Peyer's patch (tissue), 4 donors: Measurements from ENCODE around the gene KDM5C. TPM values are rescaled to one million over a fixed set of nuclear protein-coding genes. Genes with fewer than 3 reads are reported as not detected.

Experiments used
- DNase-seq, 3 donors: peaks; one replicate each; pipeline ENCODE4 v3.0.0-alpha.2; 2017 to 2019
- H3K27ac ChIP-seq, 4 donors: fragments of 200-600 bp; sonication (generic); one replicate each; pipeline ENCODE4 v1.5.1; 2016 to 2019
- H3K27me3 ChIP-seq, 2 donors: fragments of 200-600 bp; sonication (generic); one replicate each; pipeline ENCODE4 v1.5.1; 2019
- H3K36me3 ChIP-seq, 3 donors: fragments of 200-600 bp; sonication (generic); one replicate each; pipeline ENCODE4 v1.5.1; 2016 to 2019
- H3K4me1 ChIP-seq, 4 donors: fragments of 200-600 bp; sonication (generic); one replicate each; pipeline ENCODE4 v1.5.1; 2016 to 2019
- H3K4me3 ChIP-seq, 4 donors: fragments of 200-600 bp; sonication (generic); 1 replicate in 3 of 4; 2 replicates in 1 of 4; pipeline ENCODE4 v1.5.1; 2016 to 2019; ENCODE audit warnings: mild to moderate bottlenecking in 1 of 4
- H3K9me3 ChIP-seq, 4 donors: fragments of 200-600 bp; sonication (generic); one replicate each; pipeline ENCODE4 v1.5.1; 2016 to 2019; ENCODE audit warnings: mild to moderate bottlenecking in 1 of 4
- POLR2A ChIP-seq, 2 donors: fragments of 450-650 bp; IDR thresholded peaks; one replicate each; pipeline ENCODE4 v1.5.1; 2017; ENCODE audit warnings: antibody characterized with exemption in 2 of 2, mild to moderate bottlenecking in 2 of 2, moderate library complexity in 2 of 2
- total RNA-seq, 4 donors: library from RNA; depleted of rRNA; stranded (reverse); fragments of >200 nt; gene quantifications; one replicate each; pipeline ENCODE4 v1.1.0, GENCODE V29; 2016
- TF ChIP-seq, protein P1 (sequence below), 6 experiments: fragments of 450-650 bp in 4 of 6; fragments of 200-600 bp in 2 of 6; sonication (generic) in 1 of 6; IDR thresholded peaks; one replicate each; pipeline ENCODE4 v1.5.1; 2017 to 2019; ENCODE audit warnings: antibody characterized with exemption in 6 of 6, mild to moderate bottlenecking in 3 of 6, moderate library complexity in 1 of 6

The KDM5C gene
- total RNA-seq, 4 donors from 2014 or later = 77.4 to 176 (median 137) TPM

DNA sequence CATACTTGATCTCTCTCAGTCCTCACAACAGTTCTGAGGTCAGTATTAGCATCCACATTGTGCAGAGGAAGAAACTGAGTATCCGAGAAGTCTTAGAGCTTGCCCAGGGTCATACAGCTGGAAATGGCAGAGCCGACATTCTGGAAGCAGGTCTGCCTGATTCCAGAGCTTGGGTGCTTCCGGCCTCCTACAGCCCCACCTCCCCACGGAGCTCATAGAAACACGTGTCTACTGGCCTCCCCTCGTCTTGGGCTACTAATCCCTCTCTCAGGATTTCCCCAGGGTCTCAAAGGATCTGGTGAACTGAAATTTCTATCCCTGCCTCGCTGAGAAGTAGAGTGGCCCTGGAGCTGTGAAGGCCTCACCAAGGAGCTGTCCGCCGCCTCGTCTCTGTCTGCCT, 12.0 kb upstream of the KDM5C start:
- no peak overlapping the region for H3K27ac ChIP-seq
- H3K27me3 ChIP-seq = no peaks in the 10 kb centered on the region
- no peaks in the 10 kb centered on the region for H3K9me3 ChIP-seq
- no peaks in the 10 kb centered on the region for H3K4me1 ChIP-seq
- H3K36me3 ChIP-seq = peaks cover 0 to 8% (median 0%) of the 10 kb centered on the region in 3 donors
- no peak for DNase-seq
- no peak overlapping the region for H3K4me3 ChIP-seq
- TF ChIP-seq, protein P1, sequence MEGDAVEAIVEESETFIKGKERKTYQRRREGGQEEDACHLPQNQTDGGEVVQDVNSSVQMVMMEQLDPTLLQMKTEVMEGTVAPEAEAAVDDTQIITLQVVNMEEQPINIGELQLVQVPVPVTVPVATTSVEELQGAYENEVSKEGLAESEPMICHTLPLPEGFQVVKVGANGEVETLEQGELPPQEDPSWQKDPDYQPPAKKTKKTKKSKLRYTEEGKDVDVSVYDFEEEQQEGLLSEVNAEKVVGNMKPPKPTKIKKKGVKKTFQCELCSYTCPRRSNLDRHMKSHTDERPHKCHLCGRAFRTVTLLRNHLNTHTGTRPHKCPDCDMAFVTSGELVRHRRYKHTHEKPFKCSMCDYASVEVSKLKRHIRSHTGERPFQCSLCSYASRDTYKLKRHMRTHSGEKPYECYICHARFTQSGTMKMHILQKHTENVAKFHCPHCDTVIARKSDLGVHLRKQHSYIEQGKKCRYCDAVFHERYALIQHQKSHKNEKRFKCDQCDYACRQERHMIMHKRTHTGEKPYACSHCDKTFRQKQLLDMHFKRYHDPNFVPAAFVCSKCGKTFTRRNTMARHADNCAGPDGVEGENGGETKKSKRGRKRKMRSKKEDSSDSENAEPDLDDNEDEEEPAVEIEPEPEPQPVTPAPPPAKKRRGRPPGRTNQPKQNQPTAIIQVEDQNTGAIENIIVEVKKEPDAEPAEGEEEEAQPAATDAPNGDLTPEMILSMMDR (IDR thresholded peaks at IDR 0.05) = no peak
- TF ChIP-seq POLR2A (IDR thresholded peaks at IDR 0.05) = no peak

DNA sequence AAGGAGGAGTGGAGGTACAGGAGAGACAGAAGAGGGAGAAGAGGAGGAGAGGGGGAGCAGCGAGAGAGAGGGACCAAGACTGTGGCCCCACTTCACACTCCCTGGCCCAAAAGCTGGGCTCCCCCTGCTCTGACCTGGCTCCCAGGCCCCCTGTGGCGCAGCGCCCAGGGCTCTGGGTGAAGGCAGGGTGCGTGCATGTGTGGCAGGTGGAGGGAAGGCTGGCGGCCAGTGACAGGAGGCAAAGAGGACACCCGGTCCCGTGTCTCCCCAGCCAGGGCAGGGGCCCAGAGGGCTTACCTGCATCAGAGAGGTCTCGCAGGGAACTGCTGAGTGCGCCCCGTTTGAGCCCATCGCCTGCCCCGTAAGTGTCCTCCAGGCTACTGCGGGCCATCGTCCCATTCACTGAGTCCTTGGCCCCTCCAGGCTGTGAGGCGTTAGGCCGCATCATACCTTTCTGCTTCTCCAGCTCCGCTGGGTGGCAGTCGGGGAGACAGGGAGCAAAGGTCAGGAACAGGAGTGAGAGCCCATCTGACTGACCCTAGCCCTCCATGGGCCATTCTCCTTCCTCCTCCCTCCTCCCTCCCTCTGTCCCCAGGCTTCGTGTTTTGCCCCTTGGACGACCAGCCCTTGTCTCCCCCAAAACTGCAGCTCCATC, 11.1 kb upstream of the KDM5C start:
- TF ChIP-seq POLR2A (IDR thresholded peaks at IDR 0.05) = no peak
- TF ChIP-seq, protein P1 (IDR thresholded peaks at IDR 0.05) = no peak
- H3K4me3 ChIP-seq = no peak overlapping the region
- no peaks in the 10 kb centered on the region for H3K9me3 ChIP-seq
- DNase-seq = no peak
- no peak overlapping the region for H3K27ac ChIP-seq
- H3K27me3 ChIP-seq = no peaks in the 10 kb centered on the region
- H3K4me1 ChIP-seq = no peaks in the 10 kb centered on the region
- peaks cover 0 to under 1% (median 0%) of the 10 kb centered on the region in 3 donors for H3K36me3 ChIP-seq

DNA sequence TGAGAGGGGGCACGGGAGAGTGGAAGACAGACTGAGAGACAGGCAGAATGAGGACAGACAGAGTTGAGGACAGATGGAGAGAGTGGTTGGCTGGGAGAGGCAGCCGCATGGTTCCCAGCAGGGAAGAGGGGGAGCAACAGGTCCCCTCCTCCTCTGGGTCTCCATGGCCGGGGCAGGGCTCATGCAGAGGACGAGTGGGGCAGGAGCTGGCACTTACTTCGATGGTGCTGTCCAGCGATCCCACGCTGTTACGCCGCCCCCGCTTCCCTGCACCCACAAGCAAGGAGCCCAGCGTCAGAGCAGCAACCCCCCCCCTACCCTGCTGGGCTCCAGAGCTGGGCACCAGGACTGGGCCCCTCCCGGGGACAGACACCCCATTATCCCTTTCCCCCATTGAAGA, 10.6 kb upstream of the KDM5C start:
- H3K4me3 ChIP-seq = no peak overlapping the region
- H3K27ac ChIP-seq = no peak overlapping the region
- no peaks in the 10 kb centered on the region for H3K4me1 ChIP-seq
- DNase-seq = no peak
- H3K36me3 ChIP-seq = no peaks in the 10 kb centered on the region
- H3K9me3 ChIP-seq = no peaks in the 10 kb centered on the region
- no peaks in the 10 kb centered on the region for H3K27me3 ChIP-seq
- no peak for TF ChIP-seq POLR2A (IDR thresholded peaks at IDR 0.05)
- TF ChIP-seq, protein P1 (IDR thresholded peaks at IDR 0.05) = no peak

DNA sequence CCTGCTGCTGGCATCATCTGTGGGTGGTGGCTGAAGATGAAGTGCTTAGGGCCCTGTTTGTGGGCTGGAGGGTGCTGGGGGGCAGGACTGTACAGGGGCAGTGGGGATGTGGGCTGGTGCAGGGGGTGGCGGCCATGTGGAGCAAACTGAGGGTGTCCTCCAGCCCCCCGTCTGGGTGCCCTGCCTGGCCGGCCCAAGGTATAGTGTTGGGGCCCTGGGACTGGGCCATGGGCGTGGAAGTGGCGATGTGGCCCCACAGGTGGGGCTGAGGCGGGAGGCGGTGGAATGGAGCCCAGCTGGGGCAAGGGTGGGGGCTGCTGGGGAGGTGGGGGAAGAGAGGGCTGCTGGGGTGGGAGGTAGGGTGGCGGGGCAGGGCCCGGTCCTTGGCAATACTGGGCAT, 9.5 kb upstream of the KDM5C start:
- DNase-seq = no peak

DNA sequence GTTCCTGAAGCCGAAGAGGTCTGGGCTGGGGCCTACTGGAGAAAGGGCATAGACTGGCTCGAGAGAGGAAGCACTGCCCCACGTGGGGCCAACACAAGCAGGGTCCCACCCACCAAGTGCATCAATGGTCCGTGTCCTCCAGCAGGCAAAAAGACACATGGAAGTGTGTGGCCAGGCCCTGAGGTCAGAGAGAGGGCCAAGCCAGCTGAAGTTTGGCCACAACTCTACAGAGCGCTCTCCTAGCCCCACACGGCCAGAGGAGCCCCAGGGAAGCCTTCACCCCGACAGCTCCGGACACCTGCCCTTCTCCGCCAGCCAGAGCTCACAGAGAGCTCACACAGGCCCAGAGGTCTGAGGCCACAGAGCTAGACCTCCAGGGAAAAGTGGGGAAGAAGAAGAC, 8.5 kb upstream of the KDM5C start:
- Histone ChIP-seq H3K4me3 (no peak overlapping the region), H3K4me1 (no peaks in the 10 kb centered on the region), H3K27ac (no peak overlapping the region), H3K36me3 (no peaks in the 10 kb centered on the region), H3K27me3 (no peaks in the 10 kb centered on the region), H3K9me3 (no peaks in the 10 kb centered on the region)
- no peak for DNase-seq
- TF ChIP-seq, protein P1 (IDR thresholded peaks at IDR 0.05) = no peak
- TF ChIP-seq POLR2A (IDR thresholded peaks at IDR 0.05) = no peak

More for the DNA sequence above, 9.5 kb upstream of the KDM5C start:
- Histone ChIP-seq H3K36me3 (no peaks in the 10 kb centered on the region), H3K4me3 (no peak overlapping the region), H3K4me1 (no peaks in the 10 kb centered on the region), H3K27ac (no peak overlapping the region), H3K27me3 (no peaks in the 10 kb centered on the region), H3K9me3 (no peaks in the 10 kb centered on the region)
- TF ChIP-seq, protein P1 (IDR thresholded peaks at IDR 0.05) = no peak
- TF ChIP-seq POLR2A (IDR thresholded peaks at IDR 0.05) = no peak
